ENCODE data around the gene CCNI. TPM values are rescaled to one million over a fixed set of nuclear protein-coding genes. Genes with fewer than 3 reads are reported as not detected.
A peak's percentile ranks its signal among the peaks of the same experiment; 100 is the strongest.

CCNI gene
- total and polyA plus RNA-seq, 2 of the 13 experiments (the other 11 are each of a cell fraction or from before 2014, with no cell fraction given) = 43.5 to 122 TPM

- TF ChIP-seq GLI4 (CRISPR knock-in tag; IDR thresholded peaks at IDR 0.05; ENCODE audit: borderline replicate concordance) = peak; percentile 85; the same call in 1 of the 2 replicates
- TF ChIP-seq GATAD2A (CRISPR knock-in tag; IDR thresholded peaks at IDR 0.05) = peak; percentile 59; the same call in 1 of the 2 replicates
- peak; percentile 46; the same call in 1 of the 2 replicates for TF ChIP-seq ZNF614 (CRISPR knock-in tag; IDR thresholded peaks at IDR 0.05; ENCODE audit: borderline replicate concordance)
- no peak for TF ChIP-seq USF2 (IDR thresholded peaks at IDR 0.05; ENCODE audit: low read depth, low read length)
- TF ChIP-seq USF2 (CRISPR knock-in tag; IDR thresholded peaks at IDR 0.05; ENCODE audit: borderline replicate concordance) = no peak
- TF ChIP-seq ZNF496 (CRISPR knock-in tag; IDR thresholded peaks at IDR 0.05; ENCODE audit: insufficient replicate concordance) = no peak
- peak; percentile 86 for TF ChIP-seq BRD4 (CRISPR knock-in tag; IDR thresholded peaks at IDR 0.05)
- no peak for TF ChIP-seq TCF12 (IDR thresholded peaks at IDR 0.05)
- no peak for TF ChIP-seq TCF12 (CRISPR knock-in tag; IDR thresholded peaks at IDR 0.05)
- peak; percentile 73; the same call in 1 of the 2 replicates for TF ChIP-seq ZNF563 (CRISPR knock-in tag; IDR thresholded peaks at IDR 0.05)
- peak; percentile 64; the same call in 1 of the 2 replicates for TF ChIP-seq MTERF4 (CRISPR knock-in tag; IDR thresholded peaks at IDR 0.05)
- TF ChIP-seq REST (IDR thresholded peaks at IDR 0.05; ENCODE audit: borderline replicate concordance in 1 of 2, low read depth in 1 of 2, low read length in 2 of 2) = peak in 1 of 2 experiments; percentile 14; a peak in 1 of 4 replicates
- TF ChIP-seq KLF6 (CRISPR knock-in tag; IDR thresholded peaks at IDR 0.05) = peak; percentile 57
- TF ChIP-seq ZNF343 (CRISPR knock-in tag; IDR thresholded peaks at IDR 0.05) = no peak
- no peak for TF ChIP-seq ZNF3 (CRISPR knock-in tag; IDR thresholded peaks at IDR 0.05)
- TF ChIP-seq ZBTB3 (CRISPR knock-in tag; IDR thresholded peaks at IDR 0.05; ENCODE audit: borderline replicate concordance, low read depth) = no peak
- TF ChIP-seq ETS1 (CRISPR knock-in tag; IDR thresholded peaks at IDR 0.05) = no peak
- TF ChIP-seq HNF4G (IDR thresholded peaks at IDR 0.05; ENCODE audit: borderline replicate concordance, low read depth, low read length) = no peak
- TF ChIP-seq HNF4G (CRISPR knock-in tag; IDR thresholded peaks at IDR 0.05; ENCODE audit: borderline replicate concordance, low read depth) = no peak; the same call in 1 of the 2 replicates
Measured at GRCh38 chr4:77075869-77076799, at the start of gene CCNI (continued).
